IMR-90 (cell line): ENCODE data around the gene NPHP4. TPM values are rescaled to one million over a fixed set of nuclear protein-coding genes. Genes with fewer than 3 reads are reported as not detected.

ENCODE experiments used
- ATAC-seq: fragments of 200-7000 bp; cut with Tn5 transposase; 2 replicates; pipeline ENCODE4 v1.9.1; 2020; ENCODE audit warnings: low read depth, mild to moderate bottlenecking, moderate library complexity
- BruUV-seq: library from RNA; stranded (reverse); fragments of 400-500 nt; replicated peaks from 2 replicates; lab custom pipeline; 2021; lab: Mats Ljungman, UMichigan
- CTCF ChIA-PET: fragments of 300-600 bp; formaldehyde crosslinking; extraction: SDS; loops from one replicate; lab custom pipeline; 2021; ENCODE audit warnings: antibody characterized with exemption; lab: Yijun Ruan, JAX
- POLR2A ChIA-PET: fragments of 300-600 bp; sonication (Branson Sonifier 250); formaldehyde crosslinking; loops from one replicate; lab custom pipeline; 2022; ENCODE audit warnings: antibody characterized with exemption; ENCODE audit not compliant: unreplicated experiment; lab: Charles Lee
- DNase-seq: peaks from one replicate; pipeline ENCODE4 v3.0.0; 2013
- H2AFZ ChIP-seq: replicated peaks from 2 replicates; pipeline ENCODE3; 2013; ENCODE audit warnings: low read length, mild to moderate bottlenecking; ENCODE audit not compliant: poor library complexity
- H2AK5ac ChIP-seq: 2 replicates; pipeline ENCODE4 v1.6.1; 2013; ENCODE audit warnings: low read depth, low read length, inconsistent platforms
- H2AK9ac ChIP-seq: replicated peaks from 2 replicates; pipeline ENCODE3; 2013; ENCODE audit warnings: mild to moderate bottlenecking, low read depth, low read length, moderate library complexity; ENCODE audit not compliant: poor library complexity
- H2BK120ac ChIP-seq: 2 replicates; pipeline ENCODE4 v1.6.1; 2013; ENCODE audit warnings: low read depth, low read length, inconsistent platforms
- H2BK15ac ChIP-seq: 3 replicates; pipeline ENCODE4 v1.6.1; 2013; ENCODE audit warnings: low read depth, low read length, inconsistent platforms
- H2BK20ac ChIP-seq: 2 replicates; pipeline ENCODE4 v1.6.1; 2013; ENCODE audit warnings: low read depth, mild to moderate bottlenecking, inconsistent platforms, low read length, moderate library complexity
- H2BK5ac ChIP-seq: 2 replicates; pipeline ENCODE4 v1.6.1; 2013; ENCODE audit warnings: mild to moderate bottlenecking, low read depth, low read length, inconsistent platforms; ENCODE audit not compliant: poor library complexity, severe bottlenecking
- H3K14ac ChIP-seq: replicated peaks from 2 replicates; pipeline ENCODE4 v1.6.1; 2013; ENCODE audit warnings: low read depth, low read length, inconsistent platforms
- H3K18ac ChIP-seq: 2 replicates; pipeline ENCODE4 v1.6.1; 2013; ENCODE audit warnings: low read depth, low read length, control low read depth
- H3K23ac ChIP-seq: 2 replicates; pipeline ENCODE4 v1.6.1; 2013; ENCODE audit warnings: low read depth, low read length, inconsistent platforms
- H3K27ac ChIP-seq: 2 replicates; pipeline ENCODE4 v1.5.1; 2013; ENCODE audit warnings: mild to moderate bottlenecking, control low read depth, low read length; ENCODE audit not compliant: insufficient read depth
- H3K27me3 ChIP-seq: 2 replicates; pipeline ENCODE4 v1.6.1; 2013; ENCODE audit warnings: low read length; ENCODE audit not compliant: control insufficient read depth, insufficient read depth
- H3K36me3 ChIP-seq: 2 replicates; pipeline ENCODE4 v1.6.1; 2013; ENCODE audit warnings: low read length, mixed read lengths; ENCODE audit not compliant: control insufficient read depth, insufficient read depth
- H3K4ac ChIP-seq: 2 replicates; pipeline ENCODE4 v1.6.1; 2013; ENCODE audit warnings: low read depth, low read length, inconsistent platforms
- H3K4me1 ChIP-seq: 2 replicates; pipeline ENCODE4 v1.6.1; 2013; ENCODE audit warnings: low read length, mixed read lengths; ENCODE audit not compliant: control insufficient read depth, insufficient read depth
- H3K4me2 ChIP-seq: 2 replicates; pipeline ENCODE4 v1.6.1; 2013; ENCODE audit warnings: low read depth, mild to moderate bottlenecking, control low read depth, low read length, moderate library complexity
- H3K4me3 ChIP-seq: 2 replicates; pipeline ENCODE4 v1.5.1; 2013; ENCODE audit warnings: low read depth, mild to moderate bottlenecking, control low read depth, low read length, moderate library complexity; ENCODE audit not compliant: insufficient read depth
- H3K56ac ChIP-seq: 2 replicates; pipeline ENCODE4 v1.6.1; 2013; ENCODE audit warnings: low read length, inconsistent platforms; ENCODE audit not compliant: insufficient read depth; ENCODE audit errors: extremely low read depth
- H3K79me1 ChIP-seq, 2 experiments: 2 replicates each; pipeline ENCODE4 v1.6.1; 2013; ENCODE audit warnings: low read length in 2 of 2, inconsistent platforms in 1 of 2, low read depth in 1 of 2
- H3K9ac ChIP-seq: 2 replicates; pipeline ENCODE4 v1.6.1; 2013; ENCODE audit warnings: low read depth, low read length, control low read depth
- H3K9me1 ChIP-seq: 2 replicates; pipeline ENCODE4 v1.6.1; 2013; ENCODE audit warnings: low read length, inconsistent platforms; ENCODE audit not compliant: insufficient read depth
- H3K9me3 ChIP-seq: 2 replicates; pipeline ENCODE4 v1.6.1; 2013; ENCODE audit warnings: low read length; ENCODE audit not compliant: control insufficient read depth, insufficient read depth
- H4K20me1 ChIP-seq: 2 replicates; pipeline ENCODE4 v1.6.1; 2013; ENCODE audit warnings: low read length, inconsistent platforms; ENCODE audit not compliant: insufficient read depth
- H4K5ac ChIP-seq: 2 replicates; pipeline ENCODE4 v1.6.1; 2013; ENCODE audit warnings: mild to moderate bottlenecking, low read depth, low read length, control low read depth
- H4K8ac ChIP-seq, 2 experiments: 2 replicates each; pipeline ENCODE4 v1.6.1; 2013; ENCODE audit warnings: low read depth in 2 of 2, low read length in 2 of 2, control low read depth in 1 of 2, inconsistent platforms in 1 of 2
- H4K91ac ChIP-seq: 2 replicates; pipeline ENCODE4 v1.6.1; 2013; ENCODE audit warnings: low read depth, low read length, inconsistent platforms; ENCODE audit not compliant: insufficient read depth
- BHLHE40 ChIP-seq: fragments of 150-350 bp; IDR thresholded peaks from 2 replicates; pipeline ENCODE4 v1.6.1; 2016; ENCODE audit warnings: mild to moderate bottlenecking, low read depth, low read length
- CEBPB ChIP-seq: IDR thresholded peaks from 2 replicates; pipeline ENCODE4 v1.6.1; 2012; ENCODE audit warnings: low read depth, low read length, improper control_type of control experiment
- CHD1 ChIP-seq: IDR thresholded peaks from 2 replicates; pipeline ENCODE4 v1.6.1; 2012; ENCODE audit warnings: low read depth, low read length, improper control_type of control experiment
- CTCF ChIP-seq: conservative IDR thresholded peaks from 2 replicates; pipeline ENCODE4 v1.5.1; 2012; ENCODE audit warnings: mild to moderate bottlenecking, low read depth, low read length, improper control_type of control experiment
- FOS ChIP-seq: fragments of 150-350 bp; IDR thresholded peaks from 2 replicates; pipeline ENCODE4 v1.6.1; 2016; ENCODE audit warnings: low read depth, low read length
- MAFK ChIP-seq: IDR thresholded peaks from 2 replicates; pipeline ENCODE4 v1.6.1; 2012; ENCODE audit warnings: low read depth, low read length, improper control_type of control experiment
- MAZ ChIP-seq: IDR thresholded peaks from 2 replicates; pipeline ENCODE4 v1.6.1; 2012; ENCODE audit warnings: low read depth, mild to moderate bottlenecking, low read length, improper control_type of control experiment, moderate library complexity, borderline replicate concordance
- MXI1 ChIP-seq: IDR thresholded peaks from 2 replicates; pipeline ENCODE4 v1.6.1; 2012; ENCODE audit warnings: low read depth, mild to moderate bottlenecking, low read length, moderate library complexity, borderline replicate concordance
- NFE2L2 ChIP-seq: fragments of 150-350 bp; IDR thresholded peaks from 2 replicates; pipeline ENCODE4 v1.6.1; 2016; ENCODE audit warnings: low read depth, mild to moderate bottlenecking, low read length
- POLR2A ChIP-seq: IDR thresholded peaks from 2 replicates; pipeline ENCODE4 v1.6.1; 2012; ENCODE audit warnings: mild to moderate bottlenecking, low read depth, low read length
- RAD21 ChIP-seq: IDR thresholded peaks from 2 replicates; pipeline ENCODE4 v1.6.1; 2012; ENCODE audit warnings: low read length, improper control_type of control experiment
- RCOR1 ChIP-seq: IDR thresholded peaks from 2 replicates; pipeline ENCODE4 v1.6.1; 2012; ENCODE audit warnings: mild to moderate bottlenecking, low read length, improper control_type of control experiment; ENCODE audit not compliant: insufficient replicate concordance
- RFX5 ChIP-seq: IDR thresholded peaks from 2 replicates; pipeline ENCODE4 v1.8.0; 2012; ENCODE audit warnings: low read depth, mild to moderate bottlenecking, low read length, moderate library complexity
- SMC3 ChIP-seq: fragments of 150-350 bp; IDR thresholded peaks from 2 replicates; pipeline ENCODE4 v1.6.1; 2016; ENCODE audit warnings: low read depth, mild to moderate bottlenecking, antibody characterized with exemption, low read length, moderate library complexity
- USF2 ChIP-seq: fragments of 150-350 bp; IDR thresholded peaks from 2 replicates; pipeline ENCODE4 v1.6.1; 2017; ENCODE audit warnings: mild to moderate bottlenecking, antibody characterized with exemption, low read length, low read depth
- WGBS, 2 experiments: methylation state at CpG; one replicate each; pipeline versions ENCODE4 v1.1.5 to v1.1.7; 2013; ENCODE audit warnings: missing lambda C conversion rate in 2 of 2; ENCODE audit not compliant: insufficient read length in 1 of 2; ENCODE audit errors: extremely low coverage in 2 of 2; 5-methylcytosine and 5-hydroxymethylcytosine counted together
- dilution Hi-C: fragments of 300-500 bp; cut with HindIII; formaldehyde crosslinking; loops from one replicate; pipeline ENCODE4 v1.14.3; 2018; ENCODE audit warnings: low sequenced_read_pairs; ENCODE audit not compliant: unreplicated experiment
- in situ Hi-C: fragments of 300-500 bp; cut with MboI; formaldehyde crosslinking; loops from 3 replicates; pipeline ENCODE4 v1.14.3; 2019; ENCODE audit warnings: low sequenced_read_pairs, inconsistent platforms, mixed read lengths
- intact Hi-C: fragments of 100-400 bp; cut with micrococcal nuclease; formaldehyde crosslinking; loops from 2 replicates; pipeline ENCODE4 v1.10.0; 2022
- polyA plus RNA-seq, 3 experiments: library from polyadenylated mRNA; depleted of rRNA; stranded (reverse); fragments of >200 nt; gene quantifications; 2 replicates each; pipeline ENCODE4 v1.2.3, GENCODE V29; 2012; ENCODE audit warnings: low replicate concordance in 1 of 3
- total RNA-seq: library from RNA; depleted of rRNA; stranded (reverse); fragments of >200 nt; gene quantifications from 2 replicates; pipeline ENCODE4 v1.2.3, GENCODE V29; 2012
- TF ChIP-seq, protein P1 (sequence below): fragments of 150-350 bp; IDR thresholded peaks from 2 replicates; pipeline ENCODE4 v1.6.1; 2016; ENCODE audit warnings: low read depth, mild to moderate bottlenecking, low read length, moderate library complexity, borderline replicate concordance

The NPHP4 gene
- total and polyA plus RNA-seq, 2 of the 4 experiments (the other 2 are of a cell fraction) = 2.0 to 5.5 TPM

GRCh38 chr1:6012529-6013318 lies 20.5 kb upstream of the NPHP4 start:
- dilution Hi-C loops (no loop called here), in situ Hi-C loops (no loop called here), intact Hi-C loops (no loop called here)
- H3K36me3 ChIP-seq = no peaks in the 10 kb centered on the region
- no peak overlapping the region for H2BK5ac ChIP-seq
- no peak overlapping the region for H3K9ac ChIP-seq
- no peak overlapping the region for H3K14ac ChIP-seq
- H4K91ac ChIP-seq = no peak overlapping the region
- no peak overlapping the region for H3K18ac ChIP-seq
- H3K27ac ChIP-seq = no peak overlapping the region
- H2AFZ ChIP-seq = no peak overlapping the region
- H2BK15ac ChIP-seq = no peak overlapping the region
- CTCF ChIA-PET = no interaction called here
- no peak overlapping the region for H4K5ac ChIP-seq
- no peaks in the 10 kb centered on the region; the same call in 1 of the 2 replicates for H3K9me1 ChIP-seq
- WGBS, 2 experiments = 69% methylated on average over 14 of the region's 17 CpGs; no CpG with 5 or more reads in 1 of the 2 experiments
- H2AK5ac ChIP-seq = no peak overlapping the region
- DNase-seq (no peak), ATAC-seq (no peak)
- H3K79me1 ChIP-seq = no peaks in the 10 kb centered on the region
- no TSS peak for BruUV-seq
- no peak overlapping the region for H3K4me3 ChIP-seq
- no peak overlapping the region for H3K23ac ChIP-seq
- no peak overlapping the region for H3K4me2 ChIP-seq
- POLR2A ChIA-PET = no interaction called here
- no peak for TF ChIP-seq FOS
- TF ChIP-seq POLR2A = no peak
- no peak for TF ChIP-seq RFX5
- TF ChIP-seq SMC3 = no peak
- no peak for TF ChIP-seq BHLHE40
- TF ChIP-seq RAD21 = no peak
- TF ChIP-seq MAZ = no peak
- TF ChIP-seq CHD1 = no peak
- TF ChIP-seq RCOR1 = no peak
- no peak for TF ChIP-seq MXI1
- TF ChIP-seq USF2 = no peak
- no peak for TF ChIP-seq NFE2L2
- TF ChIP-seq, protein P1, sequence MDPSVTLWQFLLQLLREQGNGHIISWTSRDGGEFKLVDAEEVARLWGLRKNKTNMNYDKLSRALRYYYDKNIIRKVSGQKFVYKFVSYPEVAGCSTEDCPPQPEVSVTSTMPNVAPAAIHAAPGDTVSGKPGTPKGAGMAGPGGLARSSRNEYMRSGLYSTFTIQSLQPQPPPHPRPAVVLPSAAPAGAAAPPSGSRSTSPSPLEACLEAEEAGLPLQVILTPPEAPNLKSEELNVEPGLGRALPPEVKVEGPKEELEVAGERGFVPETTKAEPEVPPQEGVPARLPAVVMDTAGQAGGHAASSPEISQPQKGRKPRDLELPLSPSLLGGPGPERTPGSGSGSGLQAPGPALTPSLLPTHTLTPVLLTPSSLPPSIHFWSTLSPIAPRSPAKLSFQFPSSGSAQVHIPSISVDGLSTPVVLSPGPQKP = no peak
- TF ChIP-seq CTCF = no peak
- no peak for TF ChIP-seq MAFK
- no peak for TF ChIP-seq CEBPB
- H3K27me3 ChIP-seq = no peaks in the 10 kb centered on the region
- H2AK9ac ChIP-seq = no peak overlapping the region
- H2BK20ac ChIP-seq = no peak overlapping the region
- no peaks in the 10 kb centered on the region for H4K20me1 ChIP-seq
- H2BK120ac ChIP-seq = no peak overlapping the region
- H3K9me3 ChIP-seq = no peaks in the 10 kb centered on the region
- no peak overlapping the region for H4K8ac ChIP-seq
- H3K4ac ChIP-seq = no peak overlapping the region
- no peaks in the 10 kb centered on the region for H3K4me1 ChIP-seq
- no peak overlapping the region for H3K56ac ChIP-seq
